Right renal pelvis (tissue), 4 donors: Measurements from ENCODE around the gene CABLES1. TPM values are rescaled to one million over a fixed set of nuclear protein-coding genes. Genes with fewer than 3 reads are reported as not detected.
"Not testable (repeated sequence)": the region's sequence is repeated elsewhere in the genome, so short reads cannot be mapped to it uniquely, and the experiment has no call there.

Source experiments
- DNase-seq, 4 donors: peaks; one replicate each; pipeline ENCODE4 v3.0.0-alpha.2; 2013; ENCODE audit warnings: low read depth in 4 of 4, low spot score in 3 of 4, missing footprints in 1 of 4
- polyA plus RNA-seq, 4 donors: library from polyadenylated mRNA; unstranded; fragments of 120-200 nt; gene quantifications; one replicate each; pipeline ENCODE4 v1.2.1, GENCODE V29; 2013; ENCODE audit not compliant: insufficient read length in 4 of 4

Gene CABLES1
- polyA plus RNA-seq, 4 donors = 24.0 to 27.9 (median 25.8) TPM

- DNase-seq = no peak
Observed at GRCh38 chr18:23279931-23280330, 144.6 kb downstream of the CABLES1 start.

- DNase-seq = no peak
Observed at GRCh38 chr18:23280844-23281243, 145.6 kb downstream of the CABLES1 start.

GRCh38 chr18:23281626-23282436 lies 146.5 kb downstream of the CABLES1 start:
- DNase-seq = no peak

DNA sequence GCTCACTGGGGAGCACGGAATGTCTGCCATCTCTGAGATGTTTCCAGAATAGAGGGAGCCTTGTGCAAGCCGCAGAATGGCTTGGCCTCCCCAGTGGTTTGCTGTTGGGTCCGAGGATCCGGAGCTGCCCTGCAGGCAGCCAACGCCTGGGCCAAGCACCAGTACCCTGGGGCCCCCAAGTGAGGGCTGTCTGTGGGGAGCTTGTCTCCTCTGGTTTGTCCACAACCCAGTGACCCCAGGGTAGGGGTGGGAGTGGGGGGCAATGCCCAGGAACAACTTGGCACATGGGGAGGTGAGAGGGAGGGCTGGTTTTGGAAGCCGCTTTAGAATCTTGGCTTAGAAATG lies 147.1 kb downstream of the CABLES1 start:
- DNase-seq = no peak

GRCh38 chr18:23283916-23284430 lies 148.7 kb downstream of the CABLES1 start:
- DNase-seq = no peak

GRCh38 chr18:23284629-23285028 lies 149.3 kb downstream of the CABLES1 start:
- DNase-seq = no peak

GRCh38 chr18:23285581-23285980 lies 150.3 kb downstream of the CABLES1 start:
- not testable (repeated sequence) for DNase-seq

DNA sequence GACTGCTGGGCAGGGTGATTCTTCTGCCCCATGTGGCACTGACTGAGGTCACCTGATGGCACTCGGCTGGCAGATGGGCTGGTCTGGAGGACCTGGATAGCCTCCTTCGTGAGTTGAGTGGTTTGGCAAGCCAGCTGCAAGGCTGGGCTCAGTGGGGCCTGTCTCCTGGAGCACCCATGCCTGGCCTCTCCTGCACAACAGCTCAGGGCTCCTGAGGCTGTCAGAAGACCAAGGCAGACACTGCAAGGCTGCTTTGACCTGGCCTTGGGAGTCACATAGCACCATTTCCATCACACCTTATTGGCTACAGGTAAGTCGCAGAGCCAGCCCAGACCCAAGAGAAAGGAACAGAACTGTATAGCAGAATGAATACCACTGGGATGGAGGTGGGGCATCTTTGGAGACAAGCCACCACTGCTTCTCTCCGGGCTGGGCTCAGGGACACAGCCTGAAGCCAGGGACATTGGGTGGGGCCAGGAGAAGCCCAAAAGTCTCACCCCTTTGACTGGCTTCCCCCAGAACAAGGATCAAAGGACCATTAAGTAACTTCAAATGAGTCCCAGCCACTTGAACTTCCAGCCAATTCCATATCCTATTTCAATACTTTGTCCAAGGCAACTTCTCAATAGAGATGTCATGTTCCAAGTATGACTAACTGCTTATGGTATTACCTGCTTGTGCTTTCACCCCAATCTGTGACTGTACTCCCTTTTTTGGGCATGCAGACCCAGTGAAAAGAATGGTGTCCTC lies 156.3 kb downstream of the CABLES1 start:
- DNase-seq = no peak

GRCh38 chr18:23300231-23300805 lies 165.0 kb downstream of the CABLES1 start:
- no peak for DNase-seq

DNA sequence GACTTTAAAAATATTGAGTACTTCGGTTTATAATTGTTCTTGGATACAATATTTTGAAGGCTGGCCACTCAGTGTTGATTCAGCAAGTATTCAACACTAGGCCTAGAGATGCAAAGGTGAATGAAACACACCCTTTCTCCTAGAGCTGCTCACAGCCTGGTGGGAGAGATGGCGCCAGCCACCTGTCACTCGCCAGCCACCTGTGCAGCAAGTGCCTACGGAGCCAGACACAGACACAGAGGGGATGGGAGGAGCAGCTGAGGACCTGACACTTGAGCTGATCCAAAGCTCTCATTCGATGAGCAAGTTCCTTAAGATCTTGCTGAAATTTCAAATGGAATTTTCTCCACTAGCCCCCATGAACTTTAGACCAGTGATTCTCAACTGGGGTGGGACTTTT lies 166.7 kb downstream of the CABLES1 start:
- DNase-seq = no peak

DNA sequence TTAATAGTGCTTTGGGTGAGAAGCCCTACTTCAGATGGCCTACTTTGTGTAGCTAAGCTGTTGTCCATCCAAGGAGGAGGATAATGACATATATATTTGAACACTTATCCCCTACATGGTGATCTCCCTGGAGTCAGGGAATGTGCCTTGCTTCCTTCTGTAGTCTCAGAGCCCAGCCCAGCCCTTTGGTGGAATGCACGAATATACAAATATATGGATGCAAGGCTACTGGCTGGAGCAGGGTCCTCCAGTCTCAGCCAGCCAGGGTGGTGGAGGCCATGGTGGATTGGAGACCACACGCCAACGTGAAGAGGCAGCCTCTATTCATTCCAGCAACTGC lies 167.2 kb downstream of the CABLES1 start:
- DNase-seq = no peak

DNA sequence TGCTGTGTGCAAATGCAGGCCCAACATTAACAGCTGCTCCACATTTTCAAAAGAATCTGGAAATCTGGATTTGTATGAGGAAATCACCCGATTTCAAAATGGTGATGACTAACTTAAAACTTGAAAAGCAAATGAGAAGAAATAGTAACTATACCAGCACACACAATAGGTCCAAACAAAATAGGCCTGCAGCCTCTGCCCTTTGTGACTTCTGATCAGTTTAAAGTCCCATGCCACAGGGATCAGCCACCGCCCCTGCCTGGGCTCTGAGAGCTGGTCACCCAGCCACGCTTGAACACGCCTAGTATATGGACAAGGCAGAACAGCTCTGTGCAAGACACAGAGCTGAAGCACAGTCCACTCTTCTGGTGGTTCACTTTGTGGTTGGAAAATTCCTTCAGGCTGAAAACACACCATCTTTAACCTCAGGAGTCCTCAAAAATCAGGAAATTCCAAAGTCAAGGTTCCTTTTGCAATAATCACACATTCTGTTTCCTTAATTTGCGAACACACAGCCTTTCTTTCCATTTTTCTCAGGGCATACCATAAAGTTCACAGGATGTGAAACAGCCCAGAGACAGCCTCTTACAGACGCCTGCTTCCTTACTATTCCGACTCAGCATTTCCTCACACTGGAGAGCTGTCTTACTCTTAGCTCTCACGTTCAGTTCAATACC lies 167.7 kb downstream of the CABLES1 start:
- no peak for DNase-seq

DNA sequence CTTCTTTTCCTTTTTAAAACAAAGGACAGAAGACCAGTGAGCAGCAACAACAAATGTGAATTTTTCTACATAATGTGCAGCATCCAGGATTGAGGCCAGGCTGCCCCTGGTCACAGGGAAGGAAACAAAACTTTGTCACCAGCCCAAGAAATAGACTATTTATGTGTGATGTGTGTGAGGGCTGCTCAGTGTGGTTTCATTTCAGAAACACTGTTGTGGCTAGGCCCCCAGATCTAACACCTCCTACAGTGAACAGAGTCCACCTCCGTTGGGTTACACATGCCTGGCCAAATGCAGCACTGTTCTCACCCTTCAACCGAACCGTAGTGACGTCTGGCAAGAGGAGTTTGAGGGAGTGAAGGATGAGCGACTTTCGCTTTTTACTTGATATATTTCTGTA lies 171.5 kb downstream of the CABLES1 start:
- no peak for DNase-seq

- no peak for DNase-seq
Observed at GRCh38 chr18:23307567-23308295, 172.4 kb downstream of the CABLES1 start.

Other genes with a start within 250 kb of the CABLES1 start
- gene RBBP8, start 202.2 kb upstream of the CABLES1 start, polyA plus RNA-seq = 10 to 100 TPM; 51.2 to 60.1 (median 57.1) TPM